KBM-7 (cell line): ENCODE measurements around the gene SLC12A3.
"Not testable (repeated sequence)": the region's sequence is repeated elsewhere in the genome, so short reads cannot be mapped to it uniquely, and the experiment has no call there.

Experiments used
- DNase-seq: peaks from one replicate; pipeline ENCODE4 v3.0.0-alpha.2; 2015
- in situ Hi-C: fragments of 300-500 bp; cut with MboI; formaldehyde crosslinking; loops from 2 replicates; pipeline ENCODE4 v1.14.3; 2020; ENCODE audit warnings: low sequenced_read_pairs, low pct_unique_long_range_greater_than_20kb, mixed read lengths

The SLC12A3 gene

GRCh38 chr16:56884026-56884582, 19.1 kb downstream of the SLC12A3 start:
- no peak for DNase-seq
- in situ Hi-C loops: no loop called here

- DNase-seq, in situ Hi-C loops: not testable (repeated sequence)
Observed at GRCh38 chr16:56884929-56885328, 19.9 kb downstream of the SLC12A3 start.

- no peak for DNase-seq
- in situ Hi-C loops: no loop called here
Observed at GRCh38 chr16:56885446-56886162, 20.6 kb downstream of the SLC12A3 start.

GRCh38 chr16:56886296-56886695, 21.3 kb downstream of the SLC12A3 start:
- in situ Hi-C loops: no loop called here
- no peak for DNase-seq

- in situ Hi-C loops: no loop called here
Observed at GRCh38 chr16:56886826-56887225, 21.8 kb downstream of the SLC12A3 start.

GRCh38 chr16:56888806-56889205, 23.8 kb downstream of the SLC12A3 start:
- in situ Hi-C loops: no loop called here

More at GRCh38 chr16:56886826-56887225, 21.8 kb downstream of the SLC12A3 start:
- no peak for DNase-seq

GRCh38 chr16:56889206-56889605, 24.2 kb downstream of the SLC12A3 start:
- DNase-seq: no peak
- in situ Hi-C loops: no loop called here

More at GRCh38 chr16:56888806-56889205, 23.8 kb downstream of the SLC12A3 start:
- DNase-seq: no peak

GRCh38 chr16:56891685-56892084, 26.7 kb downstream of the SLC12A3 start:
- in situ Hi-C loops: no loop called here
- DNase-seq: no peak

GRCh38 chr16:56892705-56893104, 27.7 kb downstream of the SLC12A3 start:
- DNase-seq: no peak
- in situ Hi-C loops: no loop called here

- in situ Hi-C loops: no loop called here
- DNase-seq: no peak
Observed at GRCh38 chr16:56894331-56894917, 29.4 kb downstream of the SLC12A3 start.

GRCh38 chr16:56895813-56896212, 30.8 kb downstream of the SLC12A3 start:
- no peak for DNase-seq
- in situ Hi-C loops: no loop called here

GRCh38 chr16:56896244-56896643, 31.2 kb downstream of the SLC12A3 start:
- in situ Hi-C loops: no loop called here
- no peak for DNase-seq

GRCh38 chr16:56897026-56897799, 32.2 kb downstream of the SLC12A3 start:
- in situ Hi-C loops: no loop called here
- DNase-seq: no peak

GRCh38 chr16:56898847-56899246, 33.8 kb downstream of the SLC12A3 start:
- in situ Hi-C loops: no loop called here
- no peak for DNase-seq

GRCh38 chr16:56903866-56904265, 38.9 kb downstream of the SLC12A3 start:
- DNase-seq: no peak
- in situ Hi-C loops: no loop called here

- in situ Hi-C loops: no loop called here
- no peak for DNase-seq
Observed at GRCh38 chr16:56907401-56907800, 42.4 kb downstream of the SLC12A3 start.

- in situ Hi-C loops: no loop called here
- no peak for DNase-seq
Observed at GRCh38 chr16:56909527-56909979, 44.5 kb downstream of the SLC12A3 start.

GRCh38 chr16:56910112-56910511, 45.1 kb downstream of the SLC12A3 start:
- no peak for DNase-seq
- in situ Hi-C loops: no loop called here

GRCh38 chr16:56910654-56911539, 45.9 kb downstream of the SLC12A3 start:
- DNase-seq: peak; percentile 67
- in situ Hi-C loops: no loop called here
